ENCODE measurements around the gene CARMIL1.

DNA sequence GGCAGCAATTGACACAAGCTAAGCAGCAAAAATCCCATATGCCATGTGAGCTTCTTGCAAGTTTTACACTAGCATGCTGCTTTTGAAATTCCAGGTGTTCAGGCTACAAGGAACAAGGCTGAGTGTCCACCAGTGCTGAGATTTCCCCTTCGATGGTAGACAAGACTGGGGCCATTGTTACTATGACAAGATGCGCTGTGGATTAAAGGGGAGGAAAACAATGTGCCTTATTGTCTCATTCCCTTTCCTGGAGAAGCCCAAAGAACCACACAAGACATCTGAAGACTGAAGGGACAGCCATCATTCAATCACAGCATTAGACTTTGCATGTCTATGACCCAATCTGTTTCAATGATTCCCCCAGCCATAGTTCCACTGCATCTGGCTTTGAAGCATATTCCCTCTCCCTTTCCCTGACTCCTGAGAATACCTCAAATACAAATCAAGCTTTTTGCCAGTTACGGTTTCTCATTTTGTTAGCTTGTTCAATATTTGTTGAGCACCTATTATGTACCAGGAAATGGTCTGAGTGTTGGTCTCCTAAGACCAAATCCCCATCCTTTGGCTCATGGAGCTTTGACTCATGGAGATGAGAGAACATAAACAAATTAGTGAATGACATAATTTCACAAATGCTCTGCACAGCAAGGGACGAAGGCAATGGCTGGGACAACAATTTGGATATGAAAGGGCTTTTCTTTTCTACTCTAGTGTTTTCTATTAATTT lies 349.5 kb downstream of the CARMIL1 start:
- TF ChIP-seq, protein P1, sequence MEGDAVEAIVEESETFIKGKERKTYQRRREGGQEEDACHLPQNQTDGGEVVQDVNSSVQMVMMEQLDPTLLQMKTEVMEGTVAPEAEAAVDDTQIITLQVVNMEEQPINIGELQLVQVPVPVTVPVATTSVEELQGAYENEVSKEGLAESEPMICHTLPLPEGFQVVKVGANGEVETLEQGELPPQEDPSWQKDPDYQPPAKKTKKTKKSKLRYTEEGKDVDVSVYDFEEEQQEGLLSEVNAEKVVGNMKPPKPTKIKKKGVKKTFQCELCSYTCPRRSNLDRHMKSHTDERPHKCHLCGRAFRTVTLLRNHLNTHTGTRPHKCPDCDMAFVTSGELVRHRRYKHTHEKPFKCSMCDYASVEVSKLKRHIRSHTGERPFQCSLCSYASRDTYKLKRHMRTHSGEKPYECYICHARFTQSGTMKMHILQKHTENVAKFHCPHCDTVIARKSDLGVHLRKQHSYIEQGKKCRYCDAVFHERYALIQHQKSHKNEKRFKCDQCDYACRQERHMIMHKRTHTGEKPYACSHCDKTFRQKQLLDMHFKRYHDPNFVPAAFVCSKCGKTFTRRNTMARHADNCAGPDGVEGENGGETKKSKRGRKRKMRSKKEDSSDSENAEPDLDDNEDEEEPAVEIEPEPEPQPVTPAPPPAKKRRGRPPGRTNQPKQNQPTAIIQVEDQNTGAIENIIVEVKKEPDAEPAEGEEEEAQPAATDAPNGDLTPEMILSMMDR (IDR thresholded peaks at IDR 0.05 in 8 of 11, conservative IDR thresholded peaks at IDR 0.05 in 3 of 11), result no peak
- TF ChIP-seq POLR2A (IDR thresholded peaks at IDR 0.05), result no peak

Data from spleen (tissue), 7 donors.